IPS-20b (cell line): ENCODE data around the gene MYCBPAP.

Experiments used
- H3K27ac ChIP-seq: one replicate; pipeline ENCODE4 v1.5.1; 2013; ENCODE audit warnings: low read length
- H3K27me3 ChIP-seq: 2 replicates; pipeline ENCODE4 v1.6.1; 2013; ENCODE audit warnings: mild to moderate bottlenecking, low read length, inconsistent platforms; ENCODE audit not compliant: insufficient read depth
- H3K36me3 ChIP-seq: 2 replicates; pipeline ENCODE4 v1.6.1; 2013; ENCODE audit warnings: low read depth, mild to moderate bottlenecking, inconsistent platforms, low read length, moderate library complexity; ENCODE audit not compliant: insufficient read depth
- H3K4me1 ChIP-seq: 2 replicates; pipeline ENCODE4 v1.6.1; 2013; ENCODE audit warnings: mild to moderate bottlenecking, control low read depth, inconsistent platforms, low read length, moderate library complexity; ENCODE audit not compliant: insufficient read depth
- H3K4me3 ChIP-seq: 2 replicates; pipeline ENCODE4 v1.5.1; 2013; ENCODE audit warnings: mild to moderate bottlenecking, low read length, inconsistent platforms
- H3K9ac ChIP-seq: 2 replicates; pipeline ENCODE4 v1.6.1; 2013; ENCODE audit warnings: low read depth, mild to moderate bottlenecking, inconsistent platforms, low read length, moderate library complexity
- H3K9me3 ChIP-seq: 2 replicates; pipeline ENCODE4 v1.6.1; 2013; ENCODE audit warnings: mild to moderate bottlenecking, low read depth, low read length, inconsistent platforms; ENCODE audit not compliant: insufficient read depth

Gene MYCBPAP

DNA sequence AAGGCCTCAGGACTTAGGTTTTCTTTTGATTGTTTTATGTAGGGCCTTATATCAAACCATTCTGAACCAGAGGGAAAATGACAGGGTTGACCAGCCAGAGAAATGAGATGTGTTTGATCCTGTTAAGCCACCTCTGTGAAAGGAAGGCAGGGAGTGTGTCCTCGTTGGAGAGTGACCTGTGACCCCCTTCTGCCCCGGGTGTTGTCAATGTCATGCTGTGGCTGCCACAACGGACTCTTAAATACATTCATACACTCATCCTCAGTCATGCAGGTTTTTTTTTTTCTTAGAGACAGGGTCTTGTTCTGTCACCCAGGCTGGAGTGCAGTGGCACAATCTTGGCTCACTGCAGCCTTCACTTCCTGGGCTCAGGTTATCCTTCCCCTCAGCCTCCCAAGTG is 6.1 kb downstream of the MYCBPAP start:
- no peaks in the 10 kb centered on the region for H3K36me3 ChIP-seq
- H3K27ac ChIP-seq: no peak overlapping the region
- H3K27me3 ChIP-seq: no peaks in the 10 kb centered on the region
- no peak overlapping the region for H3K9ac ChIP-seq
- 0 out of 2 replicates have a peak, but pooled peaks cover 3% of the 10 kb centered on the region for H3K4me1 ChIP-seq
- no peak overlapping the region for H3K4me3 ChIP-seq
- H3K9me3 ChIP-seq: no peaks in the 10 kb centered on the region

DNA sequence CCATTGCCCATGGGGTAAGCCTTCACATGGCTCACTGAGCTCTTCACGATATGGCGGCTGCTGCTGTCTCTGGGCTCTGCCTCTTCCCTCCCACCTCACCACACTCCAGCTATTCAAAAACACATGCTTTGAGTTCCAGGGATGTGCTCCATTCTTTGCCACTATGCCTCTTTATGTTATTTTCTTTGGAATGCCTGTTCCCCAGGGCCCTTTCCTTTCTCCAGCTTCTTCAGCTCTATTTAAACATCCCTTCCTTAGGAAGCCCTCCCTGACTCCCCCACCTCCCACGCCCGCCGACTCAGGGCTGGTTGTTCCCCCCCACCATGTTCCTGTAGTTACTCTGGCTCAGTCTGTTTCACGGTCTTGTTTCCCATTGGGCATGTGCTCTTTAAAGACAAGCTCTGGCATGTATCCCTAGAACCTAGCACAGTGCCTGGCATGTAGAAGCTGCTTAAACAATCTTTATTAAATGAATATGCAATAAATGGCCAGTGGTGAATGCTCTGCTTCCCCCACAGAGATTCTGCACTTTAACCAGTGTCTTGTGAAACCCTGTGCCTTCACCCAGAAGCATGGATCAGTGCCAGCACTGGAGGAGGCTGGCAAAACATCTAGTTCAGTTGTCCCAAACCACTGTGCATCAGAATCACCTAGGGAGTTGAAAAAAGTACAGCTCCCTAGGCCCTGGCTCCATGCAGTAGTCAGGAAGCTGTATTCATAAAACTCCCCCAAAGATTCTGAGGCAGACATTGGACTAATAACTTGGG is 6.9 kb downstream of the MYCBPAP start:
- no peak overlapping the region for H3K9ac ChIP-seq
- H3K36me3 ChIP-seq: no peaks in the 10 kb centered on the region
- 0 out of 2 replicates have a peak, but pooled peaks cover 3% of the 10 kb centered on the region for H3K4me1 ChIP-seq
- no peaks in the 10 kb centered on the region for H3K27me3 ChIP-seq
- no peak overlapping the region for H3K27ac ChIP-seq
- no peaks in the 10 kb centered on the region for H3K9me3 ChIP-seq
- H3K4me3 ChIP-seq: no peak overlapping the region

DNA sequence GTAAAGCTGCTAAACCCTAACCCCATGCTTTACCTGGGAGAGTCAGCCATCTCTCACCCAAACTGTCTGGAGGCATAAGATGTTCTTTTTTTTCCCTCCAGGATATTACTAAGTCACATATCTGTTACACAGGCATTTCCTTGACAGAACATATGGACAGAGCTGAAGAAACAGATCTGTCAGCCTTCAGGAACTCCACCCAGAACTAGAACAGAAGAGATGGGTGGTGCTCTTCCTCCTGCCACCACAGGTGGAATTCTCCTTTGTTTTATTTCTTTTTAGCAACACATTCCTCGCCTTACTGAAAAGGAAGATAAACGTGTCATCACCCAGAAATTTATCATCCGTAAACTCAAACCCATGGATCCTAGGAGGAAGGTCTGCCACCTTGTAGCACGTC is 8.8 kb downstream of the MYCBPAP start:
- no peak overlapping the region for H3K27ac ChIP-seq
- H3K36me3 ChIP-seq: no peaks in the 10 kb centered on the region
- 0 out of 2 replicates have a peak, but pooled peaks cover 3% of the 10 kb centered on the region for H3K4me1 ChIP-seq
- H3K9ac ChIP-seq: no peak overlapping the region
- H3K27me3 ChIP-seq: no peaks in the 10 kb centered on the region
- no peak overlapping the region for H3K4me3 ChIP-seq
- no peaks in the 10 kb centered on the region for H3K9me3 ChIP-seq

DNA sequence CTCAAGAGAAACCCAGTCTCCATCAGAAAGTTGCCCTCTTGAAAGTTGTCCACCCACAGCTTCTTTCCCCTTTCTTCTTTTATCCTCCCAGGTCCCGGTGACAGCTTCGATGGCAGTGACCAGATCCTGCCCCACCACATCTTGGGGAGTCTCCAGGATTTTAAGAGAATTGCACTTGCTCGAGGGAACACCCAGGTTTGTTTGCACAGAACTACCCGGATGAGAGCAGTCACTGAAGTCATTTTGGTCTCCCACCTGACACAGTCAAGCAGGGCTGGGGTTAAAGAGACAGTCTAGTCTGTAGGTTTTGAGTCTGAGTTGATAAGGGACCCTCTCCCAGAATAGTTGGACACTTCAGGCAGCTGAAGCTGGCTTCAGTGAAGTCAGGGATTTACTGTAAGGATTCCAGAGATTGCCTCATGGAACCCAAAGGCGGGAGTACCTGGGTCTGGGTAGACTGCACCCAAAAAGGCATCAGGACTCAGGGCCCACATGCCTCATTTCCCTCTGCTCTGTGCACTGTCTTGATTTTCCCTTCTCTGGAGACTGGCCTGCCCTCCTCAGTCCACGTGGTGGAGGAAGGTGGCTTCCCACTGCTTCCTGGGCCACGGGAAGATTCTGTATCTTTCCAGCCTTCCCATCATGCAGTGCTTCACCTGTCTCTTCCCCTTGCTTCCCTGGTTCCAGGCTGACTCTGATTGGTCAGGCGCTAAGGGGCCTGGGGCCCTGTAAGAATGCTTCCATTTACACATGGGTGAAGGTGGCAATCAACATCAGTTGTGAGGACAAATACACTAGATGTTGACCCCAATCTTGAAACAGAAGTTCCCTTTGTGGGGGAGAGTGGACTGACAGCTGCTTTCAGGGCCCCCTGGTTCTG is 9.5 kb downstream of the MYCBPAP start:
- Histone ChIP-seq H3K4me3 (no peak overlapping the region), H3K4me1 (0 out of 2 replicates have a peak, but pooled peaks cover 3% of the 10 kb centered on the region), H3K9ac (no peak overlapping the region)

DNA sequence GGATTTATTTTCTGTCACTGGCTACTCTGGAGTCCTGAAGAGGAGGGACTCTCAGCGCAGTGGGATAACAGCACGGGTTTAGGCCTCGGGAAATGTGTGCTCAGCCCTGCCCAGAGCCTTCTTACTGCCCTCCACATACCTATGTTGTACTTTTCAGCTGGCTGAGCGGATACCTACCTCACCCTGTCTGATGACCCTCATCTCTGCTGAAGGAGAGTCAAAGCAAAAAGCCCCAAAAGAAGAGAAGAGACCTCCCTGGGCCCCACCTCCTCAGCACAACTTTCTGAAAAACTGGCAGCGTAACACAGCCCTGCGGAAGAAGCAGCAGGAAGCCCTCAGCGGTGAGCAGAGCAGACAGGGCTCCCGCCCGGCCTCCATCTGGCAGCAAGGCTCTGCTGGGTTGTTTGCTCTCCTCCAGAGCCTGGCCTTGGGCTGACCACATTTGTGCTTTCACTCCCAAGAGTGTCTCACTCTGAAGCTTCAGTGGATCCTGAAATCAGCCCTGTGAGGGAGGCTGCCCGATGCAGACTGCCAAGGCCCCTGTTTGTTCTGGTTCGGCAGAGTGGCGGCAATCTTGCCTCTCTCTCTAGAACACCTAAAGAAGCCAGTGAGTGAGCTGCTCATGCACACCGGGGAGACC is 10.3 kb downstream of the MYCBPAP start:
- H3K4me3 ChIP-seq: no peak overlapping the region
- no peak overlapping the region for H3K9ac ChIP-seq
- H3K27me3 ChIP-seq: no peaks in the 10 kb centered on the region
- no peaks in the 10 kb centered on the region for H3K9me3 ChIP-seq
- H3K36me3 ChIP-seq: no peaks in the 10 kb centered on the region
- 0 out of 2 replicates have a peak, but pooled peaks cover 3% of the 10 kb centered on the region for H3K4me1 ChIP-seq
- H3K27ac ChIP-seq: no peak overlapping the region

More for the DNA sequence above, 9.5 kb downstream of the MYCBPAP start:
- Histone ChIP-seq H3K27ac (no peak overlapping the region), H3K36me3 (no peaks in the 10 kb centered on the region), H3K9me3 (no peaks in the 10 kb centered on the region), H3K27me3 (no peaks in the 10 kb centered on the region)

DNA sequence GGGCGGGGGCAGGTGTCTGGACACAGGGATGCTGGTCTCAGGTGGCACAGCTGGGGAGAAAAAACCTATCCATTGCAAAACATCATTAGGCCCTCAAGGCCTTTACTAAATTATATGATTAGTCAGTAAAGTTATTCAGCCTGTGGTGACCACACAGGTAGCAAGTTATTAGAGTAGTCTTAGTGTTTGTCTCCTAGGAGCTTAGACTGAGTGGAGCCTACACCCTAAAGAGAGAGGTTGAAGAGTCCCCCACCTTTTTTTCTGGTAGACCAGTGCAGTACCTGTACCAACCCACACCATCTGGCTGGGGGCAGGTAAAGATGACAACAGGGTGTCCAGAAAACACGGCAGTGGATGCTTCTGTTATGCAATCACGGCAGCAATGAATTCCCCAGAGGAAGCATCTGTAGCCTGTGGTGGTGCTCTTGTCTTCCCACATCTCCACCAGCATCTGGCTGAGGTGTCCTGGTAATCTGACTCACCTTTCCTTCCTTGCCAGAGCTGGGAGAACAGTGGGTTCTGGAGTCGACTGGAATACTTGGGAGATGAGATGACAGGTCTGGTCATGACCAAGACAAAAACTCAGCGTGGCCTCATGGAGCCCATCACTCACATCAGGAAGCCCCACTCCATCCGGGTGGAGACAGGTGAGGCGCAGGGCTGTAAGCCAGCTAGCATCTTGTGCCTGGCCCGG is 11.0 kb downstream of the MYCBPAP start:
- Histone ChIP-seq H3K4me1 (0 out of 2 replicates have a peak, but pooled peaks cover 3% of the 10 kb centered on the region), H3K9ac (no peak overlapping the region), H3K9me3 (no peaks in the 10 kb centered on the region), H3K36me3 (no peaks in the 10 kb centered on the region), H3K4me3 (no peak overlapping the region), H3K27ac (no peak overlapping the region), H3K27me3 (no peaks in the 10 kb centered on the region)

DNA sequence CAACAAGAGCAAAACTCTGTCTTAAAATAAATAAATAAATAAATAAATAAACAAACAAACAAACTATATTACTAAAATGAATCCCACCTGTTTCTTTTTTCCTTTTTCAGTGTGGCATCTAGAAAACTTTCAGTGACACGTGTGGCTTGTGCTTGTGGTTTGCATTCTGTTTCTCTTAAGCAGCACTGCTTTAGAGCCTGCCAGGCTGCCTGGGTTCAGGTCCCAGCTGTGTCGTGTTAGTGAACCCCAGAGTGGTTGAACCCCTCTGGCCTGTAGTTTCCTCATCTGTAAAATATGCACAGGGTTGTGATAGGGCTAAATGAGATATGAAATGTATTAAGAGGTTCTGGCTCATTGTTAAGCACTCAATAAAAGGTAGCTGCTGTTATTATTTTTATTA is 12.2 kb downstream of the MYCBPAP start:
- Histone ChIP-seq H3K36me3 (no peaks in the 10 kb centered on the region), H3K9ac (no peak overlapping the region), H3K9me3 (no peaks in the 10 kb centered on the region), H3K27ac (no peak overlapping the region), H3K4me3 (no peak overlapping the region), H3K27me3 (no peaks in the 10 kb centered on the region), H3K4me1 (no peaks in the 10 kb centered on the region)

DNA sequence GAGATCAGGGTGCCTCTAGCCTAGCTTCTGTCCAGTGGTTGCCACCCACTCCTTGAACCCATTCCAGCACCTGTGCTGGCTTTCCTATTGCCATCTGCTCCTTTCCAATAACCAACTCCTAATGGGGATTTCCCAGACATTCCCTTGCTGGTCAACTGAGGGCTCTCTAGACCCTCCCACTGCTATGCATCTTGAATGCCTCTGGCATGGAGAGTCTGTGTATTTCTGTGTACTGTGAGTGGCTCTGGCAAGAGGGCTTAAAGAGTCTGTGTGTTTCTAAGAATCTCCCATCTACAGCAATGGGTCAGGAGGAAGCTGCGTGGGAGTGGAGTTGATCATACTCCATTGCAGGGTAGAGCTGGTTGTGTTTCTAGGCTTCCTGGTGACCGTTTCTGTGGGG is 13.3 kb downstream of the MYCBPAP start:
- no peaks in the 10 kb centered on the region for H3K9me3 ChIP-seq
- H3K27me3 ChIP-seq: no peaks in the 10 kb centered on the region
- no peaks in the 10 kb centered on the region for H3K36me3 ChIP-seq
- no peak overlapping the region for H3K9ac ChIP-seq
- H3K27ac ChIP-seq: no peak overlapping the region
- H3K4me3 ChIP-seq: no peak overlapping the region
- no peaks in the 10 kb centered on the region for H3K4me1 ChIP-seq

DNA sequence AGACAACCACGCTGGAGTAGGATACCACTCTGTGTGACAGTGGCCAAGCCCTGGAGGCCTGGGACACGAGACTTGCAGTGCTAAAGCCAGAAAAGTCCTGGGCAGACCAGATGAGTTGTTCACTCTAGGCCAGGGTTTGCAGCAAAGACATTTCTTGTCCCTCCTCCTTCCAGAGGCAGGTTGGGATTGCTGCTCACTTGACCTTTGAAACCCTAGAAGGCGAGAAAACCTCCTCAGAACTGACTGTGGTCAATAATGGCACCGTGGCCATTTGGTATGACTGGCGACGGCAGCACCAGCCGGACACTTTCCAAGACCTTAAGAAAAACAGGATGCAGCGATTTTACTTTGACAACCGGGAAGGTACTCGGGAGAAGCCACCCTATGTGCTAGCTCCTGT is 14.5 kb downstream of the MYCBPAP start:
- no peak overlapping the region for H3K9ac ChIP-seq
- H3K9me3 ChIP-seq: no peaks in the 10 kb centered on the region
- H3K4me3 ChIP-seq: no peak overlapping the region
- no peaks in the 10 kb centered on the region for H3K36me3 ChIP-seq
- H3K27ac ChIP-seq: no peak overlapping the region
- H3K27me3 ChIP-seq: no peaks in the 10 kb centered on the region
- H3K4me1 ChIP-seq: no peaks in the 10 kb centered on the region; the same call in 1 of the 2 replicates

DNA sequence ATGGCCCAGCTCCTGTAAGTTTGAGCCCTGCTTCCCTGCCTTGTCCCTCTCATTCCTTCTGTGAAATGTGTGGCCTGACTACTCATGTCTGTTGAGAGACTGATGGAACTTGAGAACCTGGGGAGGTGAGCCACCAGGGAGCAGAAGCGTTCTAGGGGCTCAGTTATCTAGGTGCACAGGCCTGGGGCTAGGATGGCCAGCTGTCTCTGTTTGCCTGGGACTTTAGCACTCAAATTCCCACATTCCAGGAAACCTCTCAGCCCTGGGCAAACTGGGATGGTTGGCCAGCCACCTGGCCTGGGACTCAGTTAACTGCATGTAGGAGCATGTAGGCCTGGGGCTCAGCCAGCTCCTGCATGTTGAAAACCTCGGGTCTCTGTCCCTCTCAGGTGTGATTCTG is 15.0 kb downstream of the MYCBPAP start:
- Histone ChIP-seq H3K4me1 (no peaks in the 10 kb centered on the region; the same call in 1 of the 2 replicates), H3K4me3 (no peak overlapping the region), H3K9ac (no peak overlapping the region), H3K9me3 (no peaks in the 10 kb centered on the region), H3K36me3 (no peaks in the 10 kb centered on the region), H3K27me3 (no peaks in the 10 kb centered on the region), H3K27ac (no peak overlapping the region)

DNA sequence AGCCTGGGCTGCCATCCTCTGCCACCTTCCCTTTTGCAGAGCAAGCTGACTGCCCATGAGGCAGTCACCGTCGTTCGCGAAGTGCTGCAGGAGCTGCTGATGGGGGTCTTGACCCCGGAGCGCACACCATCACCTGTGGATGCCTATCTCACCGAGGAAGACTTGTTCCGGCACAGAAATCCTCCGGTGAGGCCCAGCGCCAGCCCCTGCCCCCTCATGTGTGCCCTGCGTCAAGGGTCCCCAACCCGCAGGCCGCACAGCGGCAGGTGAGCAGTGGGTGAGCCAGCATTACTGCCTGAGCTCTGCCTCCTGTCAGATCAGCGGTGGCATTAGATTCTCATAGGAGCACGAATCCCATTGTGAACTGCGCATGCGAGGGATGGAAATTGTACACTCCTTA is 16.6 kb downstream of the MYCBPAP start:
- no peak overlapping the region for H3K9ac ChIP-seq
- no peaks in the 10 kb centered on the region for H3K36me3 ChIP-seq
- H3K4me1 ChIP-seq: no peaks in the 10 kb centered on the region; the same call in 1 of the 2 replicates
- no peak overlapping the region for H3K4me3 ChIP-seq
- no peaks in the 10 kb centered on the region for H3K9me3 ChIP-seq
- no peak overlapping the region for H3K27ac ChIP-seq
- H3K27me3 ChIP-seq: no peaks in the 10 kb centered on the region
